H1 (cell line): ENCODE data around the gene ITSN1.

Source experiments
- CTCF ChIP-seq, 3 experiments: IDR thresholded peaks; 1 replicate in 2 of 3; 2 replicates in 1 of 3; pipeline versions ENCODE4 v1.5.1 to v1.6.1; 2011; ENCODE audit warnings: low read length in 3 of 3, mild to moderate bottlenecking in 3 of 3, inconsistent platforms in 2 of 3, low read depth in 1 of 3, moderate library complexity in 1 of 3; ENCODE audit not compliant: insufficient read depth in 1 of 3; ENCODE audit errors: control extremely low read depth in 1 of 3
- EP300 ChIP-seq, 2 experiments: IDR thresholded peaks; 1 replicate in 1 of 2; 2 replicates in 1 of 2; pipeline ENCODE4 v1.6.1; 2011 to 2012; ENCODE audit warnings: low read depth in 2 of 2, low read length in 2 of 2, mild to moderate bottlenecking in 2 of 2, borderline replicate concordance in 1 of 2, inconsistent platforms in 1 of 2, moderate library complexity in 1 of 2
- MAX ChIP-seq: IDR thresholded peaks from 2 replicates; pipeline ENCODE4 v1.6.1; 2012; ENCODE audit warnings: inconsistent platforms

GRCh38 chr21:33841561-33841960 lies 199.3 kb downstream of the ITSN1 start:
- no peak for TF ChIP-seq CTCF (IDR thresholded peaks at IDR 0.05; ENCODE audit: control extremely low read depth in 1 of 3, insufficient read depth in 1 of 3, low read depth in 1 of 3, low read length in 3 of 3)
- TF ChIP-seq EP300 (IDR thresholded peaks at IDR 0.05; ENCODE audit: borderline replicate concordance in 1 of 2, low read depth in 2 of 2, low read length in 2 of 2): no peak
- no peak for TF ChIP-seq MAX
